Left ventricle myocardium inferior (tissue), 1 donor: Measurements from ENCODE around the gene RAB1A. TPM values are rescaled to one million over a fixed set of nuclear protein-coding genes. Genes with fewer than 3 reads are reported as not detected.
A peak's percentile ranks its signal among the peaks of the same experiment; 100 is the strongest.

Experiments
- DNase-seq: peaks from one replicate; pipeline ENCODE4 v3.0.0-alpha.2; 2020
- H3K27ac ChIP-seq: fragments of 200-600 bp; replicated peaks from 2 replicates; pipeline ENCODE4 v1.8.0; 2021
- H3K27me3 ChIP-seq: fragments of 200-600 bp; 2 replicates; pipeline ENCODE4 v1.8.0; 2021; ENCODE audit warnings: low read depth
- H3K36me3 ChIP-seq: fragments of 200-600 bp; 2 replicates; pipeline ENCODE4 v1.8.0; 2021
- H3K4me1 ChIP-seq: fragments of 200-600 bp; 2 replicates; pipeline ENCODE4 v1.8.0; 2021
- H3K4me3 ChIP-seq: fragments of 200-600 bp; 2 replicates; pipeline ENCODE4 v1.8.0; 2021; ENCODE audit warnings: mild to moderate bottlenecking, moderate library complexity
- H3K9me3 ChIP-seq: fragments of 200-600 bp; replicated peaks from 2 replicates; pipeline ENCODE4 v1.8.0; 2021
- intact Hi-C: fragments of 100-400 bp; cut with micrococcal nuclease; formaldehyde crosslinking; loops from one replicate; pipeline ENCODE4 v1.11.0; 2022
- total RNA-seq: library from RNA; stranded (reverse); fragmentation: NEBNext Ultra II Directional; extraction: Animal tissue kit (Norgen Biotek cat#: 25700); gene quantifications from one replicate; pipeline ENCODE4 v1.2.1, GENCODE V29; 2021
- TF ChIP-seq, protein P1 (sequence below): fragments of 200-600 bp; IDR thresholded peaks from 2 replicates; pipeline ENCODE4 v1.8.0; 2021; ENCODE audit warnings: antibody characterized with exemption, mild to moderate bottlenecking, borderline replicate concordance
- donor health status: DM: no; HTN: yes; CAD: no; lungs with severe emphysema.

The RAB1A gene
- total RNA-seq, 1 donor from 2014 or later = 115 TPM

DNA sequence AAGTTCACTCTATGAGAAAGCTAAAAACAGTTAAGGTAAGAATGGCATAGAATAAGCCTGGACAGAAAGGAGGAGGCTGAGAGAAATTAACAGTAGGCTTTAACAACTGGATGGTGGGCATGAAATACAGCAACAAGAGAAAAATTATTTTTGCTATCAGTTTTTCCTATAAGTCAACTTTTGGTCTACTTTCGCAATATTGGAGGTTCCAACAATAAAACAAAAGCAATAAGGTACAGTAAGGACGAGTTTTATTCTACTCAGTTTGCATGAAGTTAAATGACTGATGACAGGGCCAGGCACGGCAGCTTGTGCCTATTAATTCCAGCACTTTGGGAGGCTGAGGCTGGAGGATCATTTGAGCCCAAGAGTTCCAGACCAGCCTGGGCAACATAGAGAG lies 17.3 kb downstream of the RAB1A start:
- H3K27ac ChIP-seq = no peak overlapping the region

DNA sequence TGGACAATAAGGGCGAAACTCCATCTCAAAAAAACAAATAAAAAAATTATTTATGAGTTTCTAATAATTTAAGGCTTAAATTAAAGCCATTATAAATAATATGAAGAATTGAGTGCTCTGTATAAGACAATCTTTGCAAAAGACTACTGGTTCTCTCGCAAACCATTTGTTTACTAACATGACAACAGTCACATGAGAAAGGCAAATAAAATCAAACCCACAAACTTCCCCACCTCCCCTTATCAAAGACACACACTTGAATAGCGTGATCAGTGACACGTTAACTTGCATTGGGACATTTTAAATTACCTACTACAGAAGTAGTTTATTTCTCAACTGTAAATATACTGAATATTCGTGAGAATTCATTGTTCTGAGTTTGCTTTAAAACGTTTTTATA lies 21.1 kb downstream of the RAB1A start:
- no peak overlapping the region for H3K27ac ChIP-seq
- peaks cover 68% of the 10 kb centered on the region for H3K4me1 ChIP-seq
- no peaks in the 10 kb centered on the region for H3K27me3 ChIP-seq
- intact Hi-C loops = no loop called here
- H3K36me3 ChIP-seq = peaks cover 11% of the 10 kb centered on the region
- TF ChIP-seq, protein P1, sequence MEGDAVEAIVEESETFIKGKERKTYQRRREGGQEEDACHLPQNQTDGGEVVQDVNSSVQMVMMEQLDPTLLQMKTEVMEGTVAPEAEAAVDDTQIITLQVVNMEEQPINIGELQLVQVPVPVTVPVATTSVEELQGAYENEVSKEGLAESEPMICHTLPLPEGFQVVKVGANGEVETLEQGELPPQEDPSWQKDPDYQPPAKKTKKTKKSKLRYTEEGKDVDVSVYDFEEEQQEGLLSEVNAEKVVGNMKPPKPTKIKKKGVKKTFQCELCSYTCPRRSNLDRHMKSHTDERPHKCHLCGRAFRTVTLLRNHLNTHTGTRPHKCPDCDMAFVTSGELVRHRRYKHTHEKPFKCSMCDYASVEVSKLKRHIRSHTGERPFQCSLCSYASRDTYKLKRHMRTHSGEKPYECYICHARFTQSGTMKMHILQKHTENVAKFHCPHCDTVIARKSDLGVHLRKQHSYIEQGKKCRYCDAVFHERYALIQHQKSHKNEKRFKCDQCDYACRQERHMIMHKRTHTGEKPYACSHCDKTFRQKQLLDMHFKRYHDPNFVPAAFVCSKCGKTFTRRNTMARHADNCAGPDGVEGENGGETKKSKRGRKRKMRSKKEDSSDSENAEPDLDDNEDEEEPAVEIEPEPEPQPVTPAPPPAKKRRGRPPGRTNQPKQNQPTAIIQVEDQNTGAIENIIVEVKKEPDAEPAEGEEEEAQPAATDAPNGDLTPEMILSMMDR = no peak
- no peak for DNase-seq
- H3K9me3 ChIP-seq = no peaks in the 10 kb centered on the region
- no peak overlapping the region for H3K4me3 ChIP-seq

More for the DNA sequence above, 17.3 kb downstream of the RAB1A start:
- no peak for DNase-seq
- Histone ChIP-seq H3K9me3 (no peaks in the 10 kb centered on the region), H3K4me1 (peaks cover 80% of the 10 kb centered on the region), H3K36me3 (peaks cover 4% of the 10 kb centered on the region), H3K27me3 (no peaks in the 10 kb centered on the region), H3K4me3 (no peak overlapping the region)
- TF ChIP-seq, protein P1 = no peak
- intact Hi-C loops = no loop called here

DNA sequence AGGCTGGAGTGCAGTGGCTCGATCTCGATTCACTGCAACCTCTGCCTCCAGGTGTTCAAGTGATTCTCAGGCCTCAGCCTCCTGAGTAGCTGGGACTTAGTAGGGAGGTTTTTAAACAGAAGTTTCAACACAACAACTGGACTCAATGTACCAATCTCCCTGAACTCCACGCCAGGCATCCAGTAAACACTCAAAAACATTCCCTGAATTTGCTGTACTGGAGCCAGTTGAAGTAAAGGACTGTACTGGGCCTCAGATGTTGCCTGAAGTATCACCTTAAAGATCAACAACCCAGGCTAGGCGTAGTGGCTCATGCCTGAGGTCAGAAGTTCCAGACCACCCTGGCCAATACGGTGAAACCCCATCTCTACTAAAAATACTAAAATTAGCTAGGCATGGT lies 22.4 kb downstream of the RAB1A start:
- intact Hi-C loops = no loop called here
- no peak for DNase-seq
- H3K27ac ChIP-seq = peak overlapping the region; percentile 39
- TF ChIP-seq, protein P1 = no peak
- H3K4me1 ChIP-seq = peaks cover 67% of the 10 kb centered on the region
- H3K4me3 ChIP-seq = no peak overlapping the region
- no peaks in the 10 kb centered on the region for H3K9me3 ChIP-seq
- H3K27me3 ChIP-seq = no peaks in the 10 kb centered on the region
- H3K36me3 ChIP-seq = peaks cover 20% of the 10 kb centered on the region

DNA sequence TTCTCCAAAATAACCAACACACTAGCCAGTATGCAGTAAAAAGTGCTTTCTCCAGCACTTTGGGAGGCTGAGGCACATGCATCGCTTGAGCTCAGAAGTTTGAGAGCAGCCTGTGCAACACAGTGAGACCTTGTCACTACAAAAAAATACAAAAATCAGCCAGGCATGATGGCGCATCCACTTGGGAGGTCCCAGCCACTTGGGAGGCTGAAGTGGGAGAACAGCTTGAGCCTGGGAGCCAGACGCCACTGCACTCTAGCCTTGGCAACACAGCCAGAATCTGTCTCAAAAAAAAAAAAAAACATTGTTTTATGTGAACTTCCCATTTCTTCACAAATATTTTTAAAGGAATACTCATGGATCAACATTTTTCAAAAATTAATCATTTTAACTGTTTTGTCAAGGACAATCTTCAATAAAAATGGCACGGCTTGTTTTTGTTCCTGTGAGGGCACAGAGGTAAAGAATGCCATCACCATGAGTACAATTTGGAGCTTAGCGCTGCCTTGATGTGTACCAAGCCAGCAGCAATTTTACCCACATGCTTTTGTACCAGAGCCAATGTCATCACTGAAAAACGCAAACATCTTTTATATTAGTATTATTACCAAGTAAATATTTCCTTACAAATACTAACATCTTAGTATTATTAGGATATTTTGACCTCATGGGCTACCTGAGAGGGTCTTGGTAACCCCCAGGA lies 26.7 kb downstream of the RAB1A start:
- TF ChIP-seq, protein P1 = no peak

DNA sequence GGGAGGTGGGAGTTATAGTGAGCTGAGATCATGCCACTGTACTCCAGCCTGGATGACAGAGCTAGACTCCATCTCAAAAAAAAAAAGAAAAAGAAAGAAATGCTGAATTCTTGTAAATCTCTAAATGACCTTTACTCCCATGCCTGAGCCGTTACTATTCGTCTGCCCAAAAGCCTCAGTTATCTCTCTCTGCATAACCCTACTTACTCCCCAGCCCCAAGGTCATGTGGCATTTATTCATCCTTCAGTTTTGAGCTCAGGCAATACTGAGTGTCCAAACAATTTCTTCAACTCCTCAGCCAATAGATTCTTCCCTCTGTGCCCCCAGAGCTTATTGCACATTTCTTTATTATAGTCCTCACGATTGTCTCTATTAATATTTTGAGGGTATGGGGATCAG lies 28.8 kb downstream of the RAB1A start:
- Histone ChIP-seq H3K4me3 (no peak overlapping the region), H3K4me1 (peaks cover 63% of the 10 kb centered on the region), H3K27ac (peak overlapping the region; percentile 24), H3K36me3 (peaks cover 55% of the 10 kb centered on the region), H3K9me3 (no peaks in the 10 kb centered on the region), H3K27me3 (no peaks in the 10 kb centered on the region)
- intact Hi-C loops = no loop called here
- TF ChIP-seq, protein P1 = no peak
- DNase-seq = no peak

More for the DNA sequence above, 26.7 kb downstream of the RAB1A start:
- Histone ChIP-seq H3K9me3 (no peaks in the 10 kb centered on the region), H3K4me3 (no peak overlapping the region), H3K36me3 (peaks cover 36% of the 10 kb centered on the region), H3K27ac (no peak overlapping the region), H3K27me3 (no peaks in the 10 kb centered on the region), H3K4me1 (peaks cover 59% of the 10 kb centered on the region)
- DNase-seq = no peak
- intact Hi-C loops = no loop called here
